KMS-11 (cell line): ENCODE data around the gene GTF2A2.
"Not testable (repeated sequence)": the region's sequence is repeated elsewhere in the genome, so short reads cannot be mapped to it uniquely, and the experiment has no call there.

Experiments
- H2AFZ ChIP-seq: fragments of 200-600 bp; sonication (generic); 2 replicates; pipeline ENCODE4 v1.6.1; 2016; ENCODE audit warnings: antibody characterized with exemption, mixed run types, low read depth
- H3K27ac ChIP-seq: fragments of 200-600 bp; sonication (generic); 2 replicates; pipeline ENCODE4 v1.6.1; 2016; ENCODE audit warnings: mild to moderate bottlenecking, mixed run types
- H3K27me3 ChIP-seq: fragments of 200-600 bp; sonication (generic); 2 replicates; pipeline ENCODE4 v1.6.1; 2017; ENCODE audit warnings: mild to moderate bottlenecking, low read depth, mixed run types, moderate library complexity; ENCODE audit not compliant: insufficient read depth
- H3K36me3 ChIP-seq: fragments of 200-600 bp; sonication (generic); 2 replicates; pipeline ENCODE4 v1.6.1; 2017; ENCODE audit warnings: mild to moderate bottlenecking, mixed run types; ENCODE audit not compliant: insufficient read depth
- H3K4me1 ChIP-seq: fragments of 200-600 bp; sonication (generic); 2 replicates; pipeline ENCODE4 v1.6.1; 2016; ENCODE audit warnings: mild to moderate bottlenecking, low read depth, mixed run types; ENCODE audit not compliant: poor library complexity, severe bottlenecking
- H3K4me2 ChIP-seq: fragments of 200-600 bp; sonication (generic); 2 replicates; pipeline ENCODE4 v1.7.0; 2016; ENCODE audit warnings: mild to moderate bottlenecking, mixed run types
- H3K4me3 ChIP-seq: fragments of 200-600 bp; sonication (generic); IDR thresholded peaks from 2 replicates; pipeline ENCODE4 v1.6.1; 2017; ENCODE audit warnings: low read depth, low read length, mixed read lengths; ENCODE audit not compliant: insufficient read depth
- H3K79me2 ChIP-seq: fragments of 200-600 bp; sonication (generic); 2 replicates; pipeline ENCODE4 v1.6.1; 2016; ENCODE audit warnings: low read depth, mixed run types; ENCODE audit not compliant: insufficient read depth
- H3K9ac ChIP-seq: fragments of 200-600 bp; sonication (generic); 2 replicates; pipeline ENCODE4 v1.6.1; 2016; ENCODE audit warnings: mild to moderate bottlenecking, mixed run types
- H4K20me1 ChIP-seq: fragments of 200-600 bp; sonication (generic); 2 replicates; pipeline ENCODE4 v1.6.1; 2016; ENCODE audit warnings: mild to moderate bottlenecking, mixed run types; ENCODE audit not compliant: insufficient read depth
- CTCF ChIP-seq: fragments of 200-600 bp; sonication (generic); conservative IDR thresholded peaks from 2 replicates; pipeline ENCODE4 v1.6.1; 2017; ENCODE audit warnings: low read depth, mild to moderate bottlenecking, antibody characterized with exemption, low read length, moderate library complexity, mixed read lengths

The GTF2A2 gene

GRCh38 chr15:59699810-59700431 is 42.6 kb upstream of the GTF2A2 start:
- Histone ChIP-seq H3K9ac (no peak overlapping the region), H3K36me3 (no peaks in the 10 kb centered on the region), H2AFZ (no peak overlapping the region), H3K27me3 (no peaks in the 10 kb centered on the region), H3K4me2 (no peak overlapping the region), H3K79me2 (no peaks in the 10 kb centered on the region), H3K27ac (no peak overlapping the region), H3K4me1 (no peaks in the 10 kb centered on the region), H3K4me3 (no peak overlapping the region), H4K20me1 (no peaks in the 10 kb centered on the region)
- TF ChIP-seq CTCF, result no peak

DNA sequence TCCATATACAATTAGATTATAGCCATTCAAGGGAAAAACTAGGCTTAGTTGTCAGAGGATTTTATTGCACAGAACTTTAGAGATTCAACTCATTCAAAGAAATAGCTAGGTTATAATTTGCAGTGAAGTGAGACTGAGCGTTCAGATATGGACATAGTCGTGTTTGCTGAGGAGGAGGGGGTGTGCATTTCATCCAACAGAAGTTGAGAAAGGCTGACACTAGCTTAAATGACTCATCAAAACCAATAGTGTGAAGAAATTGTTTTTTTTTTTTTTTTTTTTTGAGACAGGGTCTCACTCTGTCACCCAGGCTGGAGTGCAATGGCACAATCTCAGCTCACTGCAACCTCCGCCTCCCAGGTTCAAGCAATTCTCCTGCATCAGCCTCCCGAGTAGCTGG is 40.8 kb upstream of the GTF2A2 start:
- not testable (repeated sequence) for H3K4me1 ChIP-seq, H3K36me3 ChIP-seq, H3K79me2 ChIP-seq, H3K4me2 ChIP-seq, H3K9ac ChIP-seq, H3K4me3 ChIP-seq, H3K27me3 ChIP-seq, H2AFZ ChIP-seq, H3K27ac ChIP-seq, H4K20me1 ChIP-seq

GRCh38 chr15:59696332-59696731 is 39.0 kb upstream of the GTF2A2 start:
- Histone ChIP-seq H3K9ac (no peak overlapping the region), H3K27ac (no peak overlapping the region)

GRCh38 chr15:59694779-59695178 is 37.5 kb upstream of the GTF2A2 start:
- Histone ChIP-seq H3K9ac (no peak overlapping the region), H3K79me2 (no peaks in the 10 kb centered on the region)

More at GRCh38 chr15:59696332-59696731, 39.0 kb upstream of the GTF2A2 start:
- Histone ChIP-seq H2AFZ (no peak overlapping the region), H4K20me1 (no peaks in the 10 kb centered on the region), H3K4me2 (no peak overlapping the region), H3K4me3 (no peak overlapping the region), H3K79me2 (no peaks in the 10 kb centered on the region), H3K4me1 (no peaks in the 10 kb centered on the region), H3K36me3 (no peaks in the 10 kb centered on the region), H3K27me3 (no peaks in the 10 kb centered on the region)
- no peak for TF ChIP-seq CTCF

More at GRCh38 chr15:59694779-59695178, 37.5 kb upstream of the GTF2A2 start:
- Histone ChIP-seq H2AFZ (no peak overlapping the region), H3K4me3 (no peak overlapping the region), H4K20me1 (no peaks in the 10 kb centered on the region), H3K27ac (no peak overlapping the region), H3K4me2 (no peak overlapping the region), H3K27me3 (no peaks in the 10 kb centered on the region), H3K36me3 (no peaks in the 10 kb centered on the region), H3K4me1 (peaks cover 11% of the 10 kb centered on the region)
- TF ChIP-seq CTCF, result no peak
